ENCODE data around the gene ST7. TPM values are rescaled to one million over a fixed set of nuclear protein-coding genes. Genes with fewer than 3 reads are reported as not detected.

ST7 gene
- total RNA-seq, 2 experiments from 2014 or later = 9.6 to 10.7 TPM

- no peaks in the 10 kb centered on the region for H3K79me2 ChIP-seq (ENCODE audit: insufficient read depth, low read depth, low read length)
- no peak overlapping the region for H3K27ac ChIP-seq (ENCODE audit: low read depth, low read length, poor library complexity, severe bottlenecking)
- CTCF ChIA-PET (ENCODE audit: unreplicated experiment) = no interaction called here
- POLR2A ChIA-PET = interaction anchor here (0.6 kb wide), 1 partner anchor 69 kb away, joined by 3 read pairs; no protein-coding TSS in a partner anchor
- TF ChIP-seq EZH2phosphoT487 (IDR thresholded peaks at IDR 0.05; ENCODE audit: borderline replicate concordance, low read depth, low read length) (no peak), CTCF (conservative IDR thresholded peaks at IDR 0.05; ENCODE audit: low read length) (no peak)
- no peak for DNase-seq (ENCODE audit: low spot score)
- H3K4me2 ChIP-seq (ENCODE audit: low read length) = no peak overlapping the region
- H3K36me3 ChIP-seq (ENCODE audit: insufficient read depth, low read length) = no peaks in the 10 kb centered on the region
- no peak overlapping the region for H3K4me3 ChIP-seq (ENCODE audit: low read depth, low read length, poor library complexity, severe bottlenecking)
- BruUV-seq (replicated peaks) = no TSS peak
- intact Hi-C loops (cut with micrococcal nuclease; ENCODE audit: unreplicated experiment) = no loop called here
- H2AFZ ChIP-seq (ENCODE audit: low read length) = no peak overlapping the region
- H4K20me1 ChIP-seq (ENCODE audit: insufficient read depth, low read length) = no peaks in the 10 kb centered on the region
- H3K4me1 ChIP-seq (ENCODE audit: insufficient read depth, low read length, poor library complexity, severe bottlenecking) = no peaks in the 10 kb centered on the region
- H3K9me2 ChIP-seq (ENCODE audit: insufficient read depth, low read length) = no peaks in the 10 kb centered on the region
- no peaks in the 10 kb centered on the region for H3K9me3 ChIP-seq (ENCODE audit: low read length)
Measured at GRCh38 chr7:117065571-117066150, 112.4 kb downstream of the ST7 start.

- H3K9me3 ChIP-seq (ENCODE audit: low read length) = no peaks in the 10 kb centered on the region
- no peaks in the 10 kb centered on the region for H3K9me2 ChIP-seq (ENCODE audit: insufficient read depth, low read length)
- no peak overlapping the region for H3K27ac ChIP-seq (ENCODE audit: low read depth, low read length, poor library complexity, severe bottlenecking)
- H4K20me1 ChIP-seq (ENCODE audit: insufficient read depth, low read length) = no peaks in the 10 kb centered on the region
- no peak for DNase-seq (ENCODE audit: low spot score)
- no peak overlapping the region for H3K4me2 ChIP-seq (ENCODE audit: low read length)
- intact Hi-C loops (cut with micrococcal nuclease; ENCODE audit: unreplicated experiment) = no loop called here
- ChIA-PET POLR2A (interaction anchor here (0.7 kb wide), 1 partner anchor 377 kb away, joined by 3 read pairs; no protein-coding TSS in a partner anchor), CTCF (ENCODE audit: unreplicated experiment) (no interaction called here)
- no peak overlapping the region for H2AFZ ChIP-seq (ENCODE audit: low read length)
- H3K4me3 ChIP-seq (ENCODE audit: low read depth, low read length, poor library complexity, severe bottlenecking) = no peak overlapping the region
- H3K36me3 ChIP-seq (ENCODE audit: insufficient read depth, low read length) = no peaks in the 10 kb centered on the region
- BruUV-seq (replicated peaks) = no TSS peak
- no peaks in the 10 kb centered on the region for H3K79me2 ChIP-seq (ENCODE audit: insufficient read depth, low read depth, low read length)
- TF ChIP-seq EZH2phosphoT487 (IDR thresholded peaks at IDR 0.05; ENCODE audit: borderline replicate concordance, low read depth, low read length) (no peak), CTCF (conservative IDR thresholded peaks at IDR 0.05; ENCODE audit: low read length) (no peak)
- H3K4me1 ChIP-seq (ENCODE audit: insufficient read depth, low read length, poor library complexity, severe bottlenecking) = no peaks in the 10 kb centered on the region
Measured at GRCh38 chr7:117066668-117067067, 113.4 kb downstream of the ST7 start.

- intact Hi-C loops (cut with micrococcal nuclease; ENCODE audit: unreplicated experiment) = no loop called here
- no peaks in the 10 kb centered on the region for H3K9me3 ChIP-seq (ENCODE audit: low read length)
- no peaks in the 10 kb centered on the region for H3K36me3 ChIP-seq (ENCODE audit: insufficient read depth, low read length)
- no peak overlapping the region for H2AFZ ChIP-seq (ENCODE audit: low read length)
- DNase-seq (ENCODE audit: low spot score) = no peak
- ChIA-PET POLR2A (interaction anchor here (0.6 to 1.5 kb wide), 3 partner anchors 10 to 430 kb away, joined by 3 to 9 read pairs (median 5); no protein-coding TSS in a partner anchor), CTCF (ENCODE audit: unreplicated experiment) (no interaction called here)
- H3K27ac ChIP-seq (ENCODE audit: low read depth, low read length, poor library complexity, severe bottlenecking) = no peak overlapping the region
- H3K9me2 ChIP-seq (ENCODE audit: insufficient read depth, low read length) = no peaks in the 10 kb centered on the region
- TF ChIP-seq EZH2phosphoT487 (IDR thresholded peaks at IDR 0.05; ENCODE audit: borderline replicate concordance, low read depth, low read length) (no peak), CTCF (conservative IDR thresholded peaks at IDR 0.05; ENCODE audit: low read length) (no peak)
- H3K4me3 ChIP-seq (ENCODE audit: low read depth, low read length, poor library complexity, severe bottlenecking) = no peak overlapping the region
- H4K20me1 ChIP-seq (ENCODE audit: insufficient read depth, low read length) = no peaks in the 10 kb centered on the region
- H3K4me2 ChIP-seq (ENCODE audit: low read length) = no peak overlapping the region
- H3K79me2 ChIP-seq (ENCODE audit: insufficient read depth, low read depth, low read length) = no peaks in the 10 kb centered on the region
- BruUV-seq (replicated peaks) = no TSS peak
- no peaks in the 10 kb centered on the region for H3K4me1 ChIP-seq (ENCODE audit: insufficient read depth, low read length, poor library complexity, severe bottlenecking)
Measured at GRCh38 chr7:117067340-117067739, 114.0 kb downstream of the ST7 start.

All from OCI-LY7 (cell line).